Stimulated activated effector memory CD8-positive, alpha-beta T cell treated with anti-CD3 and anti-CD28 coated beads, Interleukin-12 subunit alpha, Interleukin-12 subunit beta, amount 100 ng/mL, for 72 hours (primary cell): ENCODE data around the gene ENAH.

ENCODE experiments used
- ATAC-seq: fragments of 150-1000 bp; cut with Tn5 transposase; 2 replicates; pipeline ENCODE4 v1.10.0; 2021
- DNase-seq, 2 donors: peaks; one replicate each; pipeline ENCODE4 v3.0.0; 2021 to 2022; ENCODE audit warnings: low spot score in 2 of 2
- H3K27ac Mint-ChIP-seq: one replicate; pipeline ENCODE4 v1.8.0; 2022; ENCODE audit warnings: mild to moderate bottlenecking, mixed read lengths
- H3K36me3 Mint-ChIP-seq: one replicate; pipeline ENCODE4 v1.8.0; 2022; ENCODE audit warnings: mild to moderate bottlenecking, mixed read lengths
- H3K4me1 Mint-ChIP-seq: one replicate; pipeline ENCODE4 v1.8.0; 2022; ENCODE audit warnings: mixed read lengths
- H3K4me3 Mint-ChIP-seq: one replicate; pipeline ENCODE4 v1.8.0; 2022; ENCODE audit warnings: mild to moderate bottlenecking, mixed read lengths
- H3K9me3 Mint-ChIP-seq: one replicate; pipeline ENCODE4 v1.8.0; 2022; ENCODE audit warnings: mixed read lengths

The ENAH gene

GRCh38 chr1:225441314-225442122 is 211.4 kb downstream of the ENAH start:
- Mint-ChIP-seq H3K4me3 (peak overlapping the region; percentile 38), H3K27ac (peak overlapping the region; percentile 53), H3K4me1 (peaks cover 43% of the 10 kb centered on the region), H3K9me3 (no peaks in the 10 kb centered on the region), H3K36me3 (peaks cover 6% of the 10 kb centered on the region)
- no peak for DNase-seq
- ATAC-seq, result no peak

GRCh38 chr1:225440380-225441221 is 212.3 kb downstream of the ENAH start:
- no peak overlapping the region for H3K4me3 Mint-ChIP-seq
- no peaks in the 10 kb centered on the region for H3K9me3 Mint-ChIP-seq
- no peak for DNase-seq
- H3K27ac Mint-ChIP-seq, result no peak overlapping the region
- H3K4me1 Mint-ChIP-seq, result peaks cover 34% of the 10 kb centered on the region
- peaks cover 6% of the 10 kb centered on the region for H3K36me3 Mint-ChIP-seq
- no peak for ATAC-seq

- Mint-ChIP-seq H3K36me3 (no peaks in the 10 kb centered on the region), H3K9me3 (no peaks in the 10 kb centered on the region), H3K4me3 (no peak overlapping the region), H3K27ac (no peak overlapping the region), H3K4me1 (peaks cover 10% of the 10 kb centered on the region)
- DNase-seq (no peak), ATAC-seq (no peak)
Observed at GRCh38 chr1:225437710-225438437, 215.0 kb downstream of the ENAH start.
